K562 (cell line): ENCODE data around the gene MPHOSPH10.
A peak's percentile ranks its signal among the peaks of the same experiment; 100 is the strongest.

Source experiments
- CTCF ChIP-seq, 3 experiments: IDR thresholded peaks in 2 of 3; conservative IDR thresholded peaks in 1 of 3; 2 replicates each; pipeline ENCODE4 v1.5.1; 2011 to 2012; ENCODE audit warnings: low read length in 3 of 3, mild to moderate bottlenecking in 3 of 3, control low read depth in 2 of 3, improper control_type of control experiment in 1 of 3, inconsistent platforms in 1 of 3, low read depth in 1 of 3, mixed read lengths in 1 of 3, moderate library complexity in 1 of 3; ENCODE audit not compliant: insufficient read depth in 2 of 3
- FOXM1 ChIP-seq, 2 experiments: fragments of 450-650 bp in 1 of 2; sonication (generic) in 1 of 2; formaldehyde crosslinking in 1 of 2; IDR thresholded peaks; 2 replicates each; pipeline versions ENCODE4 v1.6.1 to v1.9.0; 2017 to 2022; ENCODE audit warnings: low read depth in 2 of 2, mild to moderate bottlenecking in 2 of 2, missing genetic modification reagents in 1 of 2, moderate library complexity in 1 of 2
- GMEB1 ChIP-seq: fragments of 250-450 bp; sonication (Bioruptor Pico); IDR thresholded peaks from 2 replicates; pipeline ENCODE4 v1.4.0; 2020; ENCODE audit warnings: mild to moderate bottlenecking
- MAFF ChIP-seq: IDR thresholded peaks from 2 replicates; pipeline ENCODE4 v1.6.1; 2012; ENCODE audit warnings: low read length, improper control_type of control experiment
- PBX2 ChIP-seq, 2 experiments: IDR thresholded peaks in 1 of 2; conservative IDR thresholded peaks in 1 of 2; 2 replicates each; pipeline ENCODE4 v1.6.1; 2016; ENCODE audit warnings: low read depth in 2 of 2, mild to moderate bottlenecking in 1 of 2, missing compliant biosample characterization in 1 of 2, missing genetic modification characterization in 1 of 2, moderate library complexity in 1 of 2
- REST ChIP-seq, 2 experiments: fragments of 450-650 bp; formaldehyde crosslinking in 1 of 2; IDR thresholded peaks; 2 replicates each; pipeline versions ENCODE4 v1.4.0 to v1.6.1; 2014 to 2020; ENCODE audit warnings: mild to moderate bottlenecking in 2 of 2, borderline replicate concordance in 1 of 2, low read depth in 1 of 2

- TF ChIP-seq GMEB1 (CRISPR knock-in tag) = no peak
- no peak for TF ChIP-seq MAFF
- no peak; the same call in 1 of the 2 replicates for TF ChIP-seq REST (IDR thresholded peaks at IDR 0.05; ENCODE audit: borderline replicate concordance)
- TF ChIP-seq REST (CRISPR knock-in tag; IDR thresholded peaks at IDR 0.05; ENCODE audit: low read depth) = peak; percentile 90; the same call in 1 of the 2 replicates
- no peak for TF ChIP-seq FOXM1 (IDR thresholded peaks at IDR 0.05; ENCODE audit: low read depth)
- TF ChIP-seq FOXM1 (CRISPR knock-in tag; IDR thresholded peaks at IDR 0.05; ENCODE audit: low read depth) = no peak
- TF ChIP-seq PBX2 (CRISPR knock-in tag; IDR thresholded peaks at IDR 0.05; ENCODE audit: low read depth) = no peak
- no peak for TF ChIP-seq PBX2 (tag; conservative IDR thresholded peaks at IDR 0.05; ENCODE audit: low read depth)
- no peak for TF ChIP-seq CTCF (IDR thresholded peaks at IDR 0.05 in 2 of 3, conservative IDR thresholded peaks at IDR 0.05 in 1 of 3; ENCODE audit: insufficient read depth in 2 of 3, low read depth in 1 of 3, low read length in 3 of 3)
Observed at GRCh38 chr2:71129902-71130151, 607 bp upstream of the MPHOSPH10 start.
